Activated CD8-positive, alpha-beta T cell treated with anti-CD3 and anti-CD28 coated beads for 36 hours (primary cell): Measurements from ENCODE around the gene CDH16. TPM values are rescaled to one million over a fixed set of nuclear protein-coding genes. Genes with fewer than 3 reads are reported as not detected.

Experiments used
- ATAC-seq: fragments of 200-7000 bp; cut with Tn5 transposase; one replicate; pipeline ENCODE4 v1.10.0; 2021; ENCODE audit warnings: mild to moderate bottlenecking, moderate library complexity
- CTCF ChIA-PET: fragments of 350-600 bp; sonication (Branson Sonifier 250); formaldehyde crosslinking; loops from one replicate; lab custom pipeline; 2021; ENCODE audit warnings: antibody characterized with exemption; lab: Charles Lee
- POLR2A ChIA-PET: fragments of 350-600 bp; sonication (Branson Sonifier 250); formaldehyde crosslinking; loops from one replicate; lab custom pipeline; 2021; ENCODE audit warnings: antibody characterized with exemption; lab: Charles Lee
- DNase-seq: peaks from one replicate; pipeline ENCODE4 v3.0.0-alpha.2; 2020
- H3K27ac Mint-ChIP-seq: one replicate; pipeline ENCODE4 v1.8.0; 2021; ENCODE audit warnings: mild to moderate bottlenecking, mixed read lengths
- H3K27me3 Mint-ChIP-seq: one replicate; pipeline ENCODE4 v1.8.0; 2021; ENCODE audit warnings: mixed read lengths
- H3K36me3 Mint-ChIP-seq: one replicate; pipeline ENCODE4 v1.8.0; 2021; ENCODE audit warnings: low read depth, mixed read lengths
- H3K4me1 Mint-ChIP-seq: one replicate; pipeline ENCODE4 v1.8.0; 2021; ENCODE audit warnings: low read depth, mixed read lengths
- H3K4me3 Mint-ChIP-seq: one replicate; pipeline ENCODE4 v1.8.0; 2021; ENCODE audit warnings: mild to moderate bottlenecking, moderate library complexity, mixed read lengths
- H3K9me3 Mint-ChIP-seq: one replicate; pipeline ENCODE4 v1.8.0; 2021; ENCODE audit warnings: mixed read lengths
- intact Hi-C: fragments of 100-400 bp; cut with micrococcal nuclease; formaldehyde crosslinking; loops from one replicate; pipeline ENCODE4 v1.10.0; 2022
- total RNA-seq, 2 experiments: library from RNA; stranded (reverse); gene quantifications; one replicate each; pipeline ENCODE4 v1.2.3, GENCODE V29; 2021
- TF ChIP-seq, protein P1 (sequence below): fragments of 200-600 bp; IDR thresholded peaks from one replicate; pipeline ENCODE4 v1.8.0; 2022; ENCODE audit warnings: antibody characterized with exemption, mild to moderate bottlenecking

Gene CDH16
- total RNA-seq, 2 experiments from 2014 or later = not detected

DNA sequence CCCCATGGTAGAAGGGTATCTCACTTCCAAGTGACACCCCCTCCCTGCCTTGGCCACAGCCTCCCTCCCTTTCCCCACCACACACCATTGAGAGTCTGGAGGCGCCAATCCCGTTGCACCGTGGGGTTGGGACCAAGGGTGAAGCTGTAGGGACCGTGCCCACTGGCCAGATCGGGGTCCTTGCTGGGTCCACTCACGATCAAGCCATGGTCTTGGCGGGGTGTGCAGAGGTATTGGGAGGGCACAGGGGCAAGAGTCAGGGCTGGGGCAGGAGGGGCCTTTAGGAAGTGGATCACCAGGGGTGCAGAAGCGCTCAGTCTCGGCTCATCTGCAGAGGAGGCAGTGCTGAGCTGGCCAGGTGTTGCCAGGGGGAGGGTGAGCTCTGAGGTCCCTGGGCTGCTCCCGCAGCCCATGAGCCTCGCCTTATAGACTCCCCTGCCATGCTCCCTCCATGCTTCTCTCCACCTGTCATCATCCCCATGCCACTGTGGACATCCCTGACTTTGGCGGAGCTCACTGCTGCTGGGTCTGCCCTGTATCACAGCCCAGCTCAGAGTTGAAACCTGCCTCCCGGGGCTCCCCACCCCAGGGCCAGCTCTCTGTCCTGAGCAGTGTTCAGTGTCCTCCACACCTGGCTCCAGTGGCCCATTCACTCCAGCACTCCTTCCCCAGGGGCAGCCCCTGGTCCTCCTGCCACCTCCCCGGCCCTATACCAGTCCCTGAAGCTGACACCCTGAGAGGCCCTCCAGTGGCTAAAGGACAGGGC is 8.3 kb downstream of the CDH16 start:
- Mint-ChIP-seq H3K4me3 (no peak overlapping the region), H3K27me3 (no peaks in the 10 kb centered on the region), H3K36me3 (no peaks in the 10 kb centered on the region), H3K4me1 (peaks cover 10% of the 10 kb centered on the region), H3K27ac (no peak overlapping the region), H3K9me3 (no peaks in the 10 kb centered on the region)
- ATAC-seq (no peak), DNase-seq (no peak)
- ChIA-PET POLR2A (interaction anchor here (0.6 to 1.5 kb wide), 4 partner anchors 15 to 29 kb away, joined by 3 read pairs; no protein-coding TSS in a partner anchor), CTCF (interaction anchor here (1.1 to 1.6 kb wide), 8 partner anchors 9 to 118 kb away, joined by 3 to 11 read pairs (median 3); partner anchors contain the start of genes CDH16 and PDP2)
- TF ChIP-seq, protein P1, sequence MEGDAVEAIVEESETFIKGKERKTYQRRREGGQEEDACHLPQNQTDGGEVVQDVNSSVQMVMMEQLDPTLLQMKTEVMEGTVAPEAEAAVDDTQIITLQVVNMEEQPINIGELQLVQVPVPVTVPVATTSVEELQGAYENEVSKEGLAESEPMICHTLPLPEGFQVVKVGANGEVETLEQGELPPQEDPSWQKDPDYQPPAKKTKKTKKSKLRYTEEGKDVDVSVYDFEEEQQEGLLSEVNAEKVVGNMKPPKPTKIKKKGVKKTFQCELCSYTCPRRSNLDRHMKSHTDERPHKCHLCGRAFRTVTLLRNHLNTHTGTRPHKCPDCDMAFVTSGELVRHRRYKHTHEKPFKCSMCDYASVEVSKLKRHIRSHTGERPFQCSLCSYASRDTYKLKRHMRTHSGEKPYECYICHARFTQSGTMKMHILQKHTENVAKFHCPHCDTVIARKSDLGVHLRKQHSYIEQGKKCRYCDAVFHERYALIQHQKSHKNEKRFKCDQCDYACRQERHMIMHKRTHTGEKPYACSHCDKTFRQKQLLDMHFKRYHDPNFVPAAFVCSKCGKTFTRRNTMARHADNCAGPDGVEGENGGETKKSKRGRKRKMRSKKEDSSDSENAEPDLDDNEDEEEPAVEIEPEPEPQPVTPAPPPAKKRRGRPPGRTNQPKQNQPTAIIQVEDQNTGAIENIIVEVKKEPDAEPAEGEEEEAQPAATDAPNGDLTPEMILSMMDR = no peak
- intact Hi-C loops = no loop called here

DNA sequence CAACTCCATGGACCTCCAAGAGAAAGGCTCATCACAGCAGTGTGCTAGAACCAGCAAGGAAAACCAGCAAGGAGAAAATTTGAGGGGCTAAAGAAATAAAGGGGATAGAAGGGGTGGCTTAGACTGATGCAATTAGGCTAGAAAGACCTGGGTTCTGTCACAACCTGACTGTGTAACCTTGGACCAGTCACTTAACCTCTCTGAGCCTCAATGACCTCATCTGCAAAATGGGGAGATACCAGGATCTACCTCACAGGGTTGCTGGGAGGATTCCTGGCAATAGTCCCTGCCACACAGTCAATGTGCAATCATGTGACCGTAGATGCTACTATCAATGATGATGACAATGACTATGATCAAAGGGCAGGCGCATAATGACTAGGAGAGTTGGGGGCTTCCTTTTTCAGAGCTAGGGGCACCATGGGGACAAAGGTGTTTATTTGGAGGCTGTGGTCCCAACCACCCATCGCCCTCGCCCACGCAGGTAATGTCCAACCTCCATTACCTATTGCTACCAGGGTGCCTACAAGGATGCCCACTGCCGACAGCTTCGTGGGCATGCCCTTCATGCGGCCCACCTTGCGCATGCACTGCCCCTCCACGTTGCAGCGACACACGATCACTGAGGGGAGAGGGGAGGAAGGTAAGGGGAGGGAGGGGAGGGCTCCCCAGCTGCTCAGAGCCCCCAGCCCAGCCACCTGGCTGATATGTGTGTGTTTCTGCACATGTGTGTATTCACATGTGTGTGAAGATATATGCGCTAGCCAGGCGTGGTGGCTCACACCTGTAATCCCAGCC is 9.7 kb downstream of the CDH16 start:
- Mint-ChIP-seq H3K36me3 (no peaks in the 10 kb centered on the region), H3K9me3 (no peaks in the 10 kb centered on the region), H3K4me1 (peaks cover 10% of the 10 kb centered on the region), H3K27ac (no peak overlapping the region), H3K27me3 (no peaks in the 10 kb centered on the region), H3K4me3 (no peak overlapping the region)
- DNase-seq (no peak), ATAC-seq (no peak)
- ChIA-PET CTCF (interaction anchor here (0.8 to 1.6 kb wide), 8 partner anchors 8 to 50 kb away, joined by 3 to 11 read pairs (median 3); partner anchors contain the start of gene CDH16), POLR2A (interaction anchor here (1.0 to 1.2 kb wide), 2 partner anchors 9 to 28 kb away, joined by 3 read pairs; no protein-coding TSS in a partner anchor)
- intact Hi-C loops = no loop called here
- TF ChIP-seq, protein P1 = no peak

DNA sequence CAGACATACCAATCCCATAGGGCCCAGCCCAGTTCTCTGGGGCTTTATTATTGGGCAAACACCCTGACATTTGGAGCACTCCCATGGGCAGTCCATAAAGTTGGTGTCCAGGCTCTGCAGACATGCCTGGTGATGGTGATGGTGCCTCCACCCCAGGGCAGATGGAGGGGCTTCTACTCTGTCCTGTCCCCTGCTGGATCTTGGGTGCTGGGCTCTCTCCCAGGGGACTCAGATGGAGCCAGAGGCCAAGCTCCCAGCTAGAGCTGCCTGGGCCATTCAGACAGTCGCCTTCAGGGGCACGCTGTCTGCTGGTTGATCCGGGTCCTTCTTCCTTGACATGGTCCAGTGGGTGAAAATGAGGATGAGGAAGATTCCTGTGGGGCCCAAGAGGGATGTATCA is 10.6 kb downstream of the CDH16 start:
- CTCF ChIA-PET = no interaction called here
- Mint-ChIP-seq H3K27ac (no peak overlapping the region), H3K27me3 (no peaks in the 10 kb centered on the region), H3K4me1 (peaks cover 10% of the 10 kb centered on the region), H3K36me3 (no peaks in the 10 kb centered on the region), H3K9me3 (no peaks in the 10 kb centered on the region), H3K4me3 (no peak overlapping the region)
- intact Hi-C loops = no loop called here
- POLR2A ChIA-PET = no interaction called here
- TF ChIP-seq, protein P1 = no peak
- no peak for DNase-seq
- no peak for ATAC-seq

DNA sequence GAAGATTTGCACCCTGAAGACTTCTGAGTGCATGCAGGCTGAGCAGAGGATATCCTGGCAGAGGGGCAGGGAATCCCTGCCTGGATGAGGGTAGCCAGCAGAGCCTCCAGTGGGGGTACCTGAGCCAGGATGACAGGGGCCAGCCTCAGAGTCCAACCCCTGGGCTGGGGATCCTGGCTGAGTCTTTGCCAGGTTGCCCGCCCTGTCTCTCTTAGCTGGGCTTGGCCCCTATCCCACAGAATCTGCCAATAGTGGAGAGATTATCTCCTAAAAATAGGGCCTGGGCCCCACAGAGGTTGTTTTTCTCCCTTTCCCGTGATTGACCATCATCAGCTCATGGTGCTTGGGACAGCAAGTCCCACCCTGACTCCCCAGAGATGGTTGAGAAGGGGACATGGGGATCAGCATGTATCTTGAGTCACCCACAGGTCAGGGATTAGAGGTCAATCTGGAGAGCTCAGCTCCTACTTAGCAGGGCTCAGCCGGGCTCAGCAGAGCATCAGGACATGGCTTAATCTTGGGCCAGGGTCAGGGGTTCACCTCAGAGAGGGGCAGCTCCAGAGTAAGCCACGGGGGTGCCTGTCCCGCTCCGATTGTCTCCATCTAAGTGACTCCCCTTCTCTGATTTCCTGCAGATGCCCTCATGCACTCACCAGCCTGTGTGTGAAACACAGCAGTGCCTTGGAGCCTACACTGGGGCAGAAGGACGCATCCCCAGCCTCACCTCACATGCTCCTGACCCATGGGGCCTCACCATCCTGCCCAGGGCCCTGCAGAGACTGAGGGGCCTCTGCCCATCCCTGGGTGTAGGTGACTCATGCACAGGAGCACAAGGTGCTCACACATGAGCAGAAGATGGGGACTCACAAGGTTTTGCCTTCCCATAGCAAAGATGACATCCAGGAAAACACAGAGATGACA is 11.5 kb downstream of the CDH16 start:
- Mint-ChIP-seq H3K36me3 (no peaks in the 10 kb centered on the region), H3K27ac (no peak overlapping the region), H3K9me3 (no peaks in the 10 kb centered on the region), H3K27me3 (no peaks in the 10 kb centered on the region), H3K4me3 (no peak overlapping the region), H3K4me1 (peaks cover 10% of the 10 kb centered on the region)
- intact Hi-C loops = no loop called here
- ATAC-seq (no peak), DNase-seq (no peak)
- TF ChIP-seq, protein P1 = no peak
- ChIA-PET POLR2A (no interaction called here), CTCF (interaction anchor here (0.6 to 1.4 kb wide), 5 partner anchors 10 to 1521 kb away, joined by 3 to 5 read pairs (median 3); partner anchors contain the start of gene NAE1)
